ENCODE results near the gene MORN5.

The MORN5 gene

GRCh38 chr9:122192914-122193525 is 33.3 kb downstream of the MORN5 start:
- no peak for DNase-seq

DNA sequence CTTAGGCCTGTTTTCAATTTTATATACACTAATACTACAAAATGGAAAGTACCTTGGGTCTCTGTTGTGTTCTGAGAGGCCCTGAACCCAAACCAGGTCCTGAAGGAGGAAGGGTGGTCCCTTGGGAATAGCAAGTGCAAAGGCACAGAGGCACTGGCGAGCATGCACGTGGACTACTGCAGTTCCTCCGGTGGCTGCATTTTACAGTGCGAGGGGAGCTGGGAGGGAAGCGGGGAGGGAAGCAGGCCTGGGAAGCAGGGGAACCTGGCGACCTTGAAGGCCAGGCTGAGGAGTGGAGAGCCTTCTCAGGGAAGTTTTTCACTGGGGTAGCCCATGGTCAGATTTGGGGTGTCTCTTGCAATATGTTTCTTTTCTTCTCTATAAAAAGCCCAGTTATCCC is 33.9 kb downstream of the MORN5 start:
- no peak for DNase-seq

- DNase-seq, result no peak
Observed at GRCh38 chr9:122195875-122196274, 36.2 kb downstream of the MORN5 start.

GRCh38 chr9:122197426-122197825 is 37.7 kb downstream of the MORN5 start:
- DNase-seq, result no peak

DNA sequence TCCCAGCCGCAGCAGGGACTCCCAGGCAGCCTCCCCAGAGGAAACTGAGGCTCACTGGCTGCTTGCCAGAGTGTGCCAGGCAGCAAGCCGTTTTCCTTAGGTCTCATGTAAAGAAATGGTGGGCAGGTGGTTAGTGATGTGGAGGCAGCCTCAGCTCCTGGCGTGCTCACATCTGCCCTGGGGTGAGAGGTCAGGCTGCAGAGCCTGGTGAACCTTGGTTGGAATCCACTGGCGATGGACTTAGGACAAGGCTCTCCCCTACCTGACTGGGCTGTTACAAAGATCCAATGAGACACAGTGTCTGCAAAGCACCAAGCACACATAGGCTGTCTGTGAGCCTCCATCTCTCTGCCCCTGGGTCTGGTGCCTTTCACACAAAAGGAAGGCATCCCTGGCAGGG is 38.2 kb downstream of the MORN5 start:
- no peak for DNase-seq

GRCh38 chr9:122200960-122201595 is 41.4 kb downstream of the MORN5 start:
- no peak for DNase-seq

- no peak for DNase-seq
Observed at GRCh38 chr9:122201641-122202040, 41.9 kb downstream of the MORN5 start.

GRCh38 chr9:122202111-122202510 is 42.4 kb downstream of the MORN5 start:
- DNase-seq, result no peak

DNA sequence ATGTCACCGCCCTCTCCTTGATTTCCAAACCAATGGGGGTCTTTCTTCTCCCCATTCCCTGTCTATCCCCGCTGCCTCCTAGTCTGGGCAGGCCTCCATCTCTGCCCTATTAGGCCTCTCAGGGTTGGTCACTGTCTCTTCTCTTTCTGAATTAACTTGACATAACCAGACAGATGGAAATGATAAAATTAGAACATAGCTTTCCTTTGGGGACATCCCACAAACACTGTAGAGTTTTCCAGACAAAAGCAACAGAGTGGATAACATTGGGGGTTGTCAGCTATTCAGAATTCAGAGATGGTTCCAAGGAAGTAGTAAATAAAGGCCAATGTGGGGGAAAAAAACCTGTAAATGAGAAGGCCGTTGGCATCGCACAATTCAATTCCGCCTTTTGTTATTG is 44.3 kb downstream of the MORN5 start:
- no peak for DNase-seq

GRCh38 chr9:122204491-122204890 is 44.8 kb downstream of the MORN5 start:
- no peak for DNase-seq

GRCh38 chr9:122205176-122205575 is 45.5 kb downstream of the MORN5 start:
- DNase-seq, result no peak

GRCh38 chr9:122206118-122207046 is 46.7 kb downstream of the MORN5 start:
- DNase-seq, result no peak

- DNase-seq, result no peak
Observed at GRCh38 chr9:122207096-122207495, 47.4 kb downstream of the MORN5 start.

- no peak for DNase-seq
Observed at GRCh38 chr9:122209451-122209850, 49.7 kb downstream of the MORN5 start.

DNA sequence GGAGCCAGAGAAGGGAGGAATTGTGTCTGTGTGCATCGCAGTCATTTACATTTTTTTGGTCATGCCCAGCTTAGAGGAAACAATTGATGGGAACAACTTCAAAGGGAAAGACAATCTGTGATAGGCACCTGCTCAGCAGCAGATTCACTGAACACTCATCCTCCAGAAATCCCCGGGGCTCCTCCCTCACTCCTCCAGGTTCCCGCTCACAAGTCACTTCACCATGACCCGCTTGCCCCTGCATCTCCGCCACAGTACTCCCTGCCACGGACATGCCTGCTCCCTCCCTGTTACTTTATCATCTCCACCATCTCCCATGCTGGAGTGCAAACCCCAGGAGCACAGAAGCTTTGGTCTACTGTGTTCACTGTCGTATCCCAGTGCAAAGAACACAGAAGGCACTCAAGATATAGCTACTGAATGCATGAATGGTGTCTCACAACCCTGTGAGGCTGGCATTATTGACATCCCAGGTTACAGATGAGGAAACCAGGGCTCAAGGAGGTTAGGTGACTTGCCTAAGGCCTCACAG is 52.8 kb downstream of the MORN5 start:
- DNase-seq, result no peak

DNA sequence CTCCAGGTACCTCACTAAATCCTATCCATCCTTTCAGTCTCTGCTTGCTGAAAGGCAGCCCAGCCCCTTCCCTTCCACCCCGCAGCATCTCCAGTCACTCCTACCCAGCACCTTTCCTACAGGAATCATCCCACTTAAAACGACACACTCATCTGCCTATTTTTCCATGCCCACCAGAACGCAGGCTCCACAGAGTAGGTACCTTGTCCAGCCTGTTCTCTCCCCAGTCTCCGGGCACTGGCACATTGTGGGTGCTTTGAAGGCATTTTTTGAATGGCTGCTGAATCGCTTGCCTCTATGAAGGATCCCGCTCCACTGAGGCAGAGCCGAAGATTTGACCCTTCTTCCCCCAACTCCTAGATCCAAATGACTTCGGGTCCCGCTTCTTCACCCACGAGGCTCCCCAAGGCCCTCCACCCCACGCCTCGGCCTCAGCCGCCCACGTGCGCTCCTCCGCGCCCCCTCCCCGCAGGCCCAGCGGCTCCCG is 53.4 kb downstream of the MORN5 start:
- DNase-seq, result no peak

DNA sequence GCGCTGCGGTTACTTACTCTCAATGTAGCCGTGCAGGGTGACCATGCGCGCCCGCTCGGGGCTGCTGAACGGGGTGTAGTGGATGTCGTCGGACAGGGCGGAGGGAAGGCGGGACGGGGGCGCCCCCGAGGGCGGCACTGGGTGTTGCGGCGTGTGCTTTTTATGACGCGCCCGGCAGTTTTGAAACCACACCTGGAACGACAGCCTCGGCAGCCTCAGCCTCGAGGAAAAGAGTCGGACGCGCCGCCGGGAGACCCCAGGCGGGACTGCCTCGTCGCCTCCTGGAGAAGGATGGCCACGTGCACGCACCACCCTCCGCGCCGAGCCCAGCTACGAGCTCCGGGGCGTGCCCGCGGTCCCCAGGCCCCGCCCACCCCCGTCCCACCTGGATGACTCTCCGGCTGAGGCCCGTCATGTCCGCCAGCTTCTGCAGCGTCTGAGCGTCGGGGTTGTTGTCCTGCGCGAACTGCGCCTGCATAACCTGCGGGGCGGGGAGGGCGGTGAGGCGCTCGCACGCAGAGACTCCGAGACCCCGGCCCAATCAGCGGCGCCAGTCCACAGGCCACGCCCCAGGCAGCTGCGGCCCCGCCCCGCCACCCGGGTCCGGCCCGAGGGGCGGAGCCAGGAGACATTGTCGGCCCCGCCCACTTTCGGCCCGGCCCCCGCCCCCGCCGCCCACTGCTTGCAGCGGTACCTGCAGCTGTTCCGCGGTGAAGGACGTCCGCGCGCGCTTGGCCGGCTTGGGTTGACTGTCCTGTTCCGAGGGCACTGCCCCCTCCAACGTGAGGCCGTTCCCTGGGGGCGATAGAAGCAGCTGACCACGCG is 54.1 kb downstream of the MORN5 start:
- DNase-seq, result peak; percentile 51

DNA sequence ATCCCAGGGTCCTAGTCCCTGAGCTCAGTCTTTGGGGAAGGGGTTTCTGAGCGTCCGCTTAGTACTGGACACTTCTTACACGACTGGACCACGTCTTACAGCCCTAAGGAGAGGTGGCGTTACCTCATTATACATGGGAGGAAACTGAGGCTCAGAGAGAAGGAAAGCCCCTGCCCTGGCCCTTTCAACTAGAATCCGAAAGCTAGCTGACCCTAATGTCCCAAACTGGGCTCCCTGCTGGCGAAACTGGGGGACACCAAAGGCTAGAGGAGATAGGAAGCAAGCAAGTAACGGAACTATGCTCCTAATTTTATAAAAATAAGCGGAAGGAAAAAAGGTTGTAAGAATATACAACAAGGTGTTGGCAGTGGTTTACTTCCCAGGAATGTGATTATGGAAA is 54.8 kb downstream of the MORN5 start:
- no peak for DNase-seq

DNA sequence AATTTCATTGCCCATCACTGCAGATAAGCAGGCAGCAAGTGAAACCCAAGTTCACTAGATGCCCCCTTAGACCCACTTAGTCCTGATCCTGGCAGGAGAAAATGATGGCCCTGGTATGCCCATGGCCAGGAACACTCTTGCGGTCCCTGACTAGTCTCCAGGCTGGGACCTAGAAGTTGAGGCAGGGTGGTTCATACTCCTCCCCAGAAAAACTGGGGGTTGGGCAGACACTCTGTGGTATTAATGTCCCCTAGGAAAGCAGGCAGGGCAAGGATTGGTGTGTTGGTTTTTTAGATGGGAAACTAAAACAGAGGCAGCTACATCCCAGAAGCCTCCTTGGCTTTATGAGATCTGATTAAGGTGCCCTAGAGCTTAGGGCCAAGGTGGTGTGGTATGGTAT is 56.0 kb downstream of the MORN5 start:
- no peak for DNase-seq

- DNase-seq, result no peak
Observed at GRCh38 chr9:122216138-122216797, 56.6 kb downstream of the MORN5 start.

DNA sequence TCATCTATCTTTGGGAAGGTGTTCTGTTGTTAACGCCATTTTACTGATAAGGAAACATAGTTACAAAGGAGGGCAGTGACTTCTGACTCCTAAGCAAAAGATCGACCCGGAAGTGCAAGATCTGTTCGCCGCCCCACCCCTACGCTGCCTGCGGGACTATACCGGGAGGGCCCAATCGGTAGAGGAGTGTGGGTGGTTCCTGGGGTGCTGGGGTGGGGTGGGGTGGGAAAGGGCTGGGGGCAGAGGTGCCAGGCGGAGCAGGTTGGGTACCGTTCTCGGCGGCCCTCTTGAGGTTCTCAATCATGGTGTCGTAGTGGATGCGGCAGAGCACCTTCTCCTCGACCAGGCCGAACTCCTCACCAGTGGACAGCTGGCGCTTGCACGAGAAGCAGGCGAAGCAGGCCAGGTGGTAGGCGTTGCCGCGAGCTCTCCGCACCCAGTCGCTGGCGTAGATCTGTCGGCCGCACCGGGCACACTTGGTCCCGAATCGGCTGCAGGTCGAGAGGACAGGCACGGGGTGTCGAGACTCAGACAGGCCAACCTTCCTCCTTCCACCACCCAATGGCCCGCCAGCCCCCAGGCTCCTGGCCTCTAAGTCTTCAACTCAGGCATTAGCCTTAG is 57.2 kb downstream of the MORN5 start:
- DNase-seq, result no peak

- DNase-seq, result no peak
Observed at GRCh38 chr9:122217640-122218039, 57.9 kb downstream of the MORN5 start.

Measured in CD4-positive, alpha-beta T cell treated with Interleukin-10 for 1 hour (primary cell).